Stromal cell of bone marrow (primary cell): ENCODE data around the gene CCDC191.

Experiments used
- DNase-seq: peaks from one replicate; pipeline ENCODE4 v3.0.0-alpha.2; 2012; ENCODE audit warnings: low read depth

CCDC191 gene

GRCh38 chr3:114060906-114061655 lies 4.8 kb upstream of the CCDC191 start:
- no peak for DNase-seq

- DNase-seq, result no peak
Observed at GRCh38 chr3:114058646-114059045, 2.3 kb upstream of the CCDC191 start.

- no peak for DNase-seq
Observed at GRCh38 chr3:114057011-114057347, 653 bp upstream of the CCDC191 start.

- DNase-seq, result peak; percentile 9
Observed at GRCh38 chr3:114052216-114052615, 4.1 kb downstream of the CCDC191 start.

GRCh38 chr3:114043205-114043604 lies 13.1 kb downstream of the CCDC191 start:
- DNase-seq, result no peak

DNA sequence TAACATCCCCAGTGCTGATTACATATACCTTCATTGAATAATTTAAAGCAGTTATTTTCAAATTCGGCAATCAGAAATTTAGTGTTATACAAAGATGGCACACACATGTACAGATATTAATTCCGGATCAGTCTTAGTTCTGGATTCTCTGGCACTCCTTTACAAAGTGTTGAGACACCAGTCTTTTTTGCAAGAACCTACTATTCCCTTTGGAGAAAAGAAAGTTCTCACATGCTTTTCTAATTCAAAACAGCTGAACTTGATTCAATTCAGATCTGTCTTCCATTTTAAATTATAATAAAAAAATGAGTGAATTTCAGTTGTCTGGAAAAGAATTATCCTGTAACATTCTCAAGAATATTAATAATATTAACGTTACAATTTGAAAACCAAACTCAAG lies 20.4 kb downstream of the CCDC191 start:
- no peak for DNase-seq

GRCh38 chr3:114034787-114035545 lies 21.4 kb downstream of the CCDC191 start:
- peak; percentile 33 for DNase-seq

GRCh38 chr3:114034211-114034610 lies 22.1 kb downstream of the CCDC191 start:
- no peak for DNase-seq

GRCh38 chr3:114033721-114034120 lies 22.6 kb downstream of the CCDC191 start:
- DNase-seq, result no peak

GRCh38 chr3:114026331-114026730 lies 30.0 kb downstream of the CCDC191 start:
- no peak for DNase-seq

DNA sequence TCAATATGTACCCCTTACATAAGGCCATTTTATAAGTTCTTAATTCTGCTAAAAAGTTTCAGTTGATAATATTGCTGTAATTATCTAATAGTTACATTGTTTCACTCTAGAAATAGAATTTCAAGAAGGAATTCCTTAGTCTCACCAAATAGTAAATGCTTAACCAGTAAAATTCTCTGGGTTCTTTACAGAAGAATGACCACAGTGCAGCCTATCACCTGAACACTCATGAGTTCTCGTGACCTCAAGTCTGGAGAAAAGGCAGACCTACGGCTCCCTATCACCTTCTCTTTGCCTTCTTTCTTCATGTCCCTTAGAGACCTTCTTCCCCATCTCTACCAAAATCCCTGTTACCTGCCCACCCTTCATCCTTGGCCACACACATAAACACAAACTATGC lies 30.9 kb downstream of the CCDC191 start:
- no peak for DNase-seq

DNA sequence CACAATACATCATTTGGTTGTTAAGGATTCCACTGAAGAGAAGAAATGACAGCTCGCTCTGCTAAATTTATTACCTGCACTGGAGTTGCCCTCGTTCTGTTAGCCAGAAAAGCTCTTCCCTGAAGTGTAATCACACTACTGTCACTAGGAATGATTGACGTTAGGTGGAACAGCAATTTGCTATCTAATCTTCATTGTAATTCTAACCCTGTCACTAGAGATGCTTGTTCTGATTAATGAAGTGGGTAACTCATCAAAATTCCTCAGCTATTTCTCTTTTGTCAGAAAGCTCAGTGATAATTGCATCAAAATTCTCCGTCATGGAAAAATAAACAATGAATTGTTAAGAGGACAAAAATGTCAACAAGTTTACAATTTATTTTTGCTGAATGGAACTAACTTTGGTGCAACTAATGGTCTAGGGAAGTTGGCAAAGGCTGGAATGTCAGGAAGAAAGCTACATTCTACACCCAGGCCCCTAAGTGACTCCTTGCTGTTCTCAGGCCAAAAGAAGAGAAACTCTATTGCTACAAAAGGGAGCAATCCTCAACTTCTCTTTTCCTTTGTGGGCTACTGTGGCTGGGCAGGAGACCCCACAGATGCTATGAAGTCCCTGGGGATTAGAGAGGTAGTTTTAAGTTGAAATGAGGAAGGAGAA lies 34.1 kb downstream of the CCDC191 start:
- DNase-seq, result no peak

- no peak for DNase-seq
Observed at GRCh38 chr3:114020907-114021306, 35.4 kb downstream of the CCDC191 start.

DNA sequence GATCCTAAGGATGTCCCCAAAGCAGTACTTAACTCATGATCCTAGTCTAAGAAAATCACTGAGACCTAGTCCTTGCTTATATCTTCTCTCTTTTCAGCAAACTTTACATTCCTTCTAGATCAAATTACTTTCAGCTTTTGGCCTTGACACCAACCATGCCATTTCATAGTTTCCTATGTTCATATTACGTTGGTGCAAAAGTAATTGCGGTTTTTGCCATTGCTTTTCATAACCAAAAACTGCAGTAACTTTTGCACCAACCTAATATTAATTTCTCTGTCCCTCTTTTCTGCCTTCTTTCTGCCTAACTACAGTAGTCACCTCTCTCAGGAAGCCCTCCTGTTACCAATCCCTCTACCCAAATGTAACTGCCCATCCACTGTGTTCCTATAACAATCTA lies 36.8 kb downstream of the CCDC191 start:
- DNase-seq, result no peak

DNA sequence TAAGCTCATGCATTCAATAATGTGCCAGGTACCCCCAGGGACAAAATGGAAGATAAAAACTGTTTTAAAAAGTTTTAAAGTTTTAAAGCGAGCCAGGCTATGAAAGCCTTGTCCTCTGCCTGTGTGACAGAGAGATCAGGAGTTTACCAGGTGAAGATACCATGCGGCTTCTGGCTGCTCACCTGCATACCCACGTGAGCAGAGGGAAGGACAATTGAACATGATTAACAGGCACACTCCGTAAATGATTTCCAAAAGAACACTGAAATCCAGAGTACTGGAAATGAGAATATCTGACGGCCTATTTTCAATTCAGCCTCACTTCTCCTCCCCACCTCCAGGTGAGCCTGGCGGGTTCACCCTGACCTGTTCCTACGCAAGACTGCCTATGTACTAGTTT lies 42.1 kb downstream of the CCDC191 start:
- DNase-seq, result no peak

- no peak for DNase-seq
Observed at GRCh38 chr3:114011059-114011797, 45.1 kb downstream of the CCDC191 start.

GRCh38 chr3:114005481-114005880 lies 50.8 kb downstream of the CCDC191 start:
- no peak for DNase-seq

- no peak for DNase-seq
Observed at GRCh38 chr3:113985541-113985940, 70.8 kb downstream of the CCDC191 start.

GRCh38 chr3:113983544-113983943 lies 72.8 kb downstream of the CCDC191 start:
- no peak for DNase-seq

GRCh38 chr3:113981803-113982202 lies 74.5 kb downstream of the CCDC191 start:
- DNase-seq, result no peak

- DNase-seq, result no peak
Observed at GRCh38 chr3:113979916-113980315, 76.4 kb downstream of the CCDC191 start.

DNA sequence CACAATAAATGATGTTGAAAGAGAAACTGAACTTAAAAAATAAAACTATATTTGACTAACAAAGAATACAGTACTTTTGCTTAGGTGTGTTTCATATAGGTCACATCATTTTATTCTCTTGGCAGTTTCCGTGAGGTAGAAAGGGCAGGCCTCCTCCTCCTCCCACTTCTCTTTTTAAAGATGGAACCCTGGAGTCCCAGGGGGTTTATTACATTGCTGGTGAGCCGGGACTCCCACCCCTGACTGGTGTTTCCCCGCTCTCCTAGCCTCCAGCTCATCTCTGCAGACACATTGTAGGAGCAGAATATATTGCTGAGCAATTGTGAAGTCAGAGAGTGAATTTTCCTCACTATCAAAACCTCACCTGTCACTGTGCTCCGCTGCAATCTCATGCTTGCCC lies 78.5 kb downstream of the CCDC191 start:
- no peak for DNase-seq
